Activated T-cell treated with anti-CD3 and anti-CD28 coated beads, Interleukin-2, amount 50 U/mL, for 24 hours (primary cell): ENCODE data around the gene PRAMEF13.
"Not testable (repeated sequence)": the region's sequence is repeated elsewhere in the genome, so short reads cannot be mapped to it uniquely, and the experiment has no call there.

Experiments used
- DNase-seq: peaks from one replicate; pipeline ENCODE4 v3.0.0-alpha.2; 2020
- H3K27ac Mint-ChIP-seq: 2 replicates; pipeline ENCODE4 v1.8.0; 2020; ENCODE audit warnings: mild to moderate bottlenecking, mixed read lengths
- H3K27me3 Mint-ChIP-seq: 2 replicates; pipeline ENCODE4 v1.8.0; 2020; ENCODE audit warnings: mixed read lengths
- H3K36me3 Mint-ChIP-seq: 2 replicates; pipeline ENCODE4 v1.8.0; 2020; ENCODE audit warnings: low read depth, mixed read lengths
- H3K4me1 Mint-ChIP-seq: 2 replicates; pipeline ENCODE4 v1.8.0; 2020; ENCODE audit warnings: low read depth, mixed read lengths
- H3K4me3 Mint-ChIP-seq: 2 replicates; pipeline ENCODE4 v1.8.0; 2020; ENCODE audit warnings: mild to moderate bottlenecking, moderate library complexity, mixed read lengths
- H3K9me3 Mint-ChIP-seq: 2 replicates; pipeline ENCODE4 v1.8.0; 2020; ENCODE audit warnings: mixed read lengths

The PRAMEF13 gene

GRCh38 chr1:13201309-13201708 lies at the start of gene PRAMEF13:
Gene PRAMEF13 (minus strand): TSS chr1:13201409. CDS start chr1:13199589, 1,820 bp downstream.
- not testable (repeated sequence) for DNase-seq, H3K27ac Mint-ChIP-seq, H3K4me1 Mint-ChIP-seq, H3K4me3 Mint-ChIP-seq, H3K9me3 Mint-ChIP-seq, H3K27me3 Mint-ChIP-seq, H3K36me3 Mint-ChIP-seq

- not testable (repeated sequence) for H3K4me3 Mint-ChIP-seq, H3K36me3 Mint-ChIP-seq
Observed at GRCh38 chr1:13247122-13247521, 45.9 kb upstream of the PRAMEF13 start.

GRCh38 chr1:13246554-13246871 lies 45.3 kb upstream of the PRAMEF13 start:
- not testable (repeated sequence) for H3K36me3 Mint-ChIP-seq, H3K27ac Mint-ChIP-seq, DNase-seq, H3K4me1 Mint-ChIP-seq, H3K4me3 Mint-ChIP-seq, H3K27me3 Mint-ChIP-seq, H3K9me3 Mint-ChIP-seq

More at GRCh38 chr1:13247122-13247521, 45.9 kb upstream of the PRAMEF13 start:
- not testable (repeated sequence) for H3K27ac Mint-ChIP-seq, H3K27me3 Mint-ChIP-seq, H3K4me1 Mint-ChIP-seq, DNase-seq, H3K9me3 Mint-ChIP-seq

GRCh38 chr1:13245841-13246553 lies 44.8 kb upstream of the PRAMEF13 start:
- not testable (repeated sequence) for H3K27ac Mint-ChIP-seq, DNase-seq, H3K4me3 Mint-ChIP-seq, H3K4me1 Mint-ChIP-seq, H3K27me3 Mint-ChIP-seq, H3K9me3 Mint-ChIP-seq, H3K36me3 Mint-ChIP-seq

GRCh38 chr1:13243536-13244263 lies 42.5 kb upstream of the PRAMEF13 start:
- H3K27me3 Mint-ChIP-seq, H3K4me3 Mint-ChIP-seq, H3K4me1 Mint-ChIP-seq, H3K9me3 Mint-ChIP-seq, DNase-seq, H3K27ac Mint-ChIP-seq, H3K36me3 Mint-ChIP-seq: not testable (repeated sequence)

GRCh38 chr1:13239633-13240032 lies 38.4 kb upstream of the PRAMEF13 start:
- not testable (repeated sequence) for H3K4me1 Mint-ChIP-seq, H3K9me3 Mint-ChIP-seq, H3K4me3 Mint-ChIP-seq, DNase-seq, H3K27ac Mint-ChIP-seq, H3K36me3 Mint-ChIP-seq, H3K27me3 Mint-ChIP-seq

GRCh38 chr1:13237572-13237971 lies 36.4 kb upstream of the PRAMEF13 start:
- not testable (repeated sequence) for H3K9me3 Mint-ChIP-seq, H3K4me1 Mint-ChIP-seq, H3K4me3 Mint-ChIP-seq, DNase-seq, H3K27ac Mint-ChIP-seq, H3K36me3 Mint-ChIP-seq, H3K27me3 Mint-ChIP-seq

GRCh38 chr1:13234057-13234456 lies 32.8 kb upstream of the PRAMEF13 start:
- not testable (repeated sequence) for H3K36me3 Mint-ChIP-seq, H3K4me1 Mint-ChIP-seq, H3K4me3 Mint-ChIP-seq, H3K9me3 Mint-ChIP-seq, DNase-seq, H3K27ac Mint-ChIP-seq
- H3K27me3 Mint-ChIP-seq = peaks cover 12% of the 10 kb centered on the region

GRCh38 chr1:13232056-13232455 lies 30.8 kb upstream of the PRAMEF13 start:
- H3K27ac Mint-ChIP-seq, DNase-seq, H3K36me3 Mint-ChIP-seq, H3K4me3 Mint-ChIP-seq, H3K9me3 Mint-ChIP-seq, H3K4me1 Mint-ChIP-seq: not testable (repeated sequence)
- H3K27me3 Mint-ChIP-seq = peaks cover 16% of the 10 kb centered on the region

- peaks cover 16% of the 10 kb centered on the region for H3K27me3 Mint-ChIP-seq
- H3K4me3 Mint-ChIP-seq, DNase-seq, H3K4me1 Mint-ChIP-seq, H3K9me3 Mint-ChIP-seq, H3K27ac Mint-ChIP-seq, H3K36me3 Mint-ChIP-seq: not testable (repeated sequence)
Observed at GRCh38 chr1:13231061-13231750, 30.0 kb upstream of the PRAMEF13 start.

GRCh38 chr1:13230601-13231000 lies 29.4 kb upstream of the PRAMEF13 start:
- DNase-seq, H3K4me1 Mint-ChIP-seq, H3K27ac Mint-ChIP-seq, H3K4me3 Mint-ChIP-seq, H3K9me3 Mint-ChIP-seq, H3K36me3 Mint-ChIP-seq: not testable (repeated sequence)
- peaks cover 16% of the 10 kb centered on the region for H3K27me3 Mint-ChIP-seq

- H3K27ac Mint-ChIP-seq, DNase-seq, H3K36me3 Mint-ChIP-seq, H3K4me1 Mint-ChIP-seq, H3K4me3 Mint-ChIP-seq, H3K9me3 Mint-ChIP-seq: not testable (repeated sequence)
- peaks cover 16% of the 10 kb centered on the region for H3K27me3 Mint-ChIP-seq
Observed at GRCh38 chr1:13230096-13230495, 28.9 kb upstream of the PRAMEF13 start.

- H3K4me1 Mint-ChIP-seq = no peaks in the 10 kb centered on the region
- H3K9me3 Mint-ChIP-seq = no peaks in the 10 kb centered on the region
- H3K27me3 Mint-ChIP-seq = peaks cover 23% of the 10 kb centered on the region
- no peak overlapping the region for H3K27ac Mint-ChIP-seq
- no peak overlapping the region for H3K4me3 Mint-ChIP-seq
- DNase-seq = no peak
- no peaks in the 10 kb centered on the region for H3K36me3 Mint-ChIP-seq
Observed at GRCh38 chr1:13228343-13228781, 27.2 kb upstream of the PRAMEF13 start.

GRCh38 chr1:13227271-13228055 lies 26.3 kb upstream of the PRAMEF13 start:
- not testable (repeated sequence) for H3K4me3 Mint-ChIP-seq

More at GRCh38 chr1:13227271-13228055, 26.3 kb upstream of the PRAMEF13 start:
- not testable (repeated sequence) for H3K4me1 Mint-ChIP-seq, H3K27ac Mint-ChIP-seq, H3K9me3 Mint-ChIP-seq, DNase-seq, H3K36me3 Mint-ChIP-seq
- H3K27me3 Mint-ChIP-seq = peaks cover 23% of the 10 kb centered on the region
